Activated T-helper 17 cell treated with anti-CD3 and anti-CD28 coated beads, Interleukin-2, amount 50 U/mL, for 72 hours (primary cell): Measurements from ENCODE around the gene GOLGA6L9. TPM values are rescaled to one million over a fixed set of nuclear protein-coding genes. Genes with fewer than 3 reads are reported as not detected.
A peak's percentile ranks its signal among the peaks of the same experiment; 100 is the strongest.
"Not testable (repeated sequence)": the region's sequence is repeated elsewhere in the genome, so short reads cannot be mapped to it uniquely, and the experiment has no call there.

Source experiments
- ATAC-seq: fragments of 150-1000 bp; cut with Tn5 transposase; replicated peaks from 2 replicates; pipeline ENCODE4 v1.10.0; 2021; ENCODE audit warnings: mild to moderate bottlenecking, moderate library complexity
- H3K27ac Mint-ChIP-seq: one replicate; pipeline ENCODE4 v1.8.0; 2022; ENCODE audit warnings: mixed read lengths
- H3K27me3 Mint-ChIP-seq: one replicate; pipeline ENCODE4 v1.8.0; 2022; ENCODE audit warnings: mixed read lengths
- H3K36me3 Mint-ChIP-seq: one replicate; pipeline ENCODE4 v1.8.0; 2022; ENCODE audit warnings: low read depth, mild to moderate bottlenecking, mixed read lengths
- H3K4me1 Mint-ChIP-seq: one replicate; pipeline ENCODE4 v1.8.0; 2022; ENCODE audit warnings: mixed read lengths
- H3K4me3 Mint-ChIP-seq: one replicate; pipeline ENCODE4 v1.8.0; 2022; ENCODE audit warnings: mild to moderate bottlenecking, mixed read lengths
- H3K9me3 Mint-ChIP-seq: one replicate; pipeline ENCODE4 v1.8.0; 2022; ENCODE audit warnings: mixed read lengths
- total RNA-seq, 2 donors: library from RNA; stranded (reverse); gene quantifications; one replicate each; pipeline ENCODE4 v1.2.3, GENCODE V29; 2022

Gene GOLGA6L9
- total RNA-seq, 2 donors from 2014 or later = 1.7 to 2.7 TPM

DNA sequence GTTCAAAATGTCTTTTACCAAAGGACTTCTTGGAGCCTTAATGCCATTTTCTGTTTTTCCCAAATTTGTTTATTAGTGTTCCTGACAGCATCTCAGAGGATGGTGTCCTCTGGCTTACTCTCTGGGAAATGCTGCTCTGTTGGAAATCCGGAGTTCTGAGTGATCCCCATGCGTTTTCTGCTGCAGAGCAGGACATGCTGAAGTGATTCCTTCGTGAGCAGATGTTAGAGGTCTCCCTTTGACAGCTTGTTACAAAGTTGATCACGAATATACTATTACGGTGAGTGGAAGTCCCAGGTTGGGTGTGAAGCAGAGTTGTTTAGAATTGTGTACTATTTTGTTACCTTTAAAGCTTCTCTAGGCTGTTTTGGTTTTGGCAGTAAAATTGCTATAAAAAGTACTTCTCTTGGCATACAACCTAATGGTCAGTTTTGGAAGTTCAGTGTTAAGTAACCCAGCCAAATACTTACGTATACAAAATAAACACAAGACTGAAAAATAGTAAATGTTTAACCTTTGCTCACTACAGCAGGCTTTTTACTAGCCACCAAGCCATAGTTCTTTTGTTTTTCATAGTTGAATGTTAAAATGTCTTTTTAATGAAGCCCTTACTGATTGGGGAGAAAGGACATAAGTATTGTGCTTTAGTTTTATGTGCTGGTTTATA is 15.0 kb upstream of the GOLGA6L9 start:
- ATAC-seq, H3K27me3 Mint-ChIP-seq, H3K4me1 Mint-ChIP-seq, H3K4me3 Mint-ChIP-seq, H3K9me3 Mint-ChIP-seq, H3K27ac Mint-ChIP-seq: not testable (repeated sequence)
- peaks cover 22% of the 10 kb centered on the region for H3K36me3 Mint-ChIP-seq

- Mint-ChIP-seq H3K4me3 (peak overlapping the region; percentile 31), H3K27ac (peak overlapping the region; percentile 67)
- ATAC-seq = peak; percentile 60
Observed at GRCh38 chr15:82420516-82420915, 9.1 kb upstream of the GOLGA6L9 start.

GRCh38 chr15:82420966-82421365 is 8.7 kb upstream of the GOLGA6L9 start:
- not testable (repeated sequence) for H3K4me1 Mint-ChIP-seq, H3K27ac Mint-ChIP-seq

More at GRCh38 chr15:82420516-82420915, 9.1 kb upstream of the GOLGA6L9 start:
- not testable (repeated sequence) for H3K9me3 Mint-ChIP-seq, H3K4me1 Mint-ChIP-seq, H3K27me3 Mint-ChIP-seq
- peaks cover 22% of the 10 kb centered on the region for H3K36me3 Mint-ChIP-seq

DNA sequence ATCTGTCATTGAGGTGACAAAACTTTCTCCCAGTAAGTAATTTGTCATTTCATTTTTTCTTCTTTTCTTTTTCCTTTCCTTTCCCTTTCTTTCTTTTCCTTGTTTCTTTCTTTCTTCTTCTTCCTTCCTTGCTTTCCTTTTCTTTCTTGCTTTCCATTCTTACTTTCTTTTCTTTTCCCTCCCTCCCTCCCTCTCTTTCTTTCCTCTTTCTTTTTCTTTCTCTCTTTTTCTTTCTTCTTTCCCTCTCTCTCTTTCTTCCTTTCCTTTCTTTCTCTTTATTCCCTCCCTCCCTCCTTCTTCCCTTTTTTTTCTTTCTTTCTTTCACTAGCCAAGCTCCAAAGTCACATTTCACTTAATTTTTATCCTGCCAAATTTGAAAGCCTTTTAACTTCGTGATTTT is 2.5 kb upstream of the GOLGA6L9 start:
- not testable (repeated sequence) for H3K27ac Mint-ChIP-seq, H3K9me3 Mint-ChIP-seq, ATAC-seq

More at GRCh38 chr15:82420966-82421365, 8.7 kb upstream of the GOLGA6L9 start:
- not testable (repeated sequence) for H3K27me3 Mint-ChIP-seq, H3K9me3 Mint-ChIP-seq, H3K4me3 Mint-ChIP-seq
- peaks cover 17% of the 10 kb centered on the region for H3K36me3 Mint-ChIP-seq
- peak; percentile 99 for ATAC-seq

DNA sequence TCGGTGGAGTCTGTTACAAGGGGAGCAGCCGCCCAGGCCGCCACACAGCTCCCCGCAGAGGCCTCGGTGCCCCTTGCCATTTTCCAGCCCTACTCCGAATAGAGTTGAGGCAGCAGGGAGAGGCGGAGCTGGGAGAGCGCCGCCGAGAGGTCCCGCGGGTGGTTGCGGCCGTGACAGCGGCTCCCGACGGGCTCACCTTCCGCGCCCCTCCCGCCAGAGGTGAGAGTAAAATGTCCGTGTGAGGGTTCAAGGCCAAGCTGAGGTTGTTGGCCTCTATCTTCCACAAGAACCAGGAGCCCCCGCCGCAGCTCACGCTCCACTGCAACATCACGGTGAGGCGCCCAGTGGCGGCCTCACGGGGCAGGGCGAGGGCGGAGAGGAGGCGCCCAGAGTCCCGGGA is 15.8 kb downstream of the GOLGA6L9 start:
- not testable (repeated sequence) for ATAC-seq, H3K4me1 Mint-ChIP-seq, H3K36me3 Mint-ChIP-seq, H3K27ac Mint-ChIP-seq, H3K4me3 Mint-ChIP-seq, H3K9me3 Mint-ChIP-seq, H3K27me3 Mint-ChIP-seq

More for the DNA sequence above, 2.5 kb upstream of the GOLGA6L9 start:
- not testable (repeated sequence) for H3K4me1 Mint-ChIP-seq, H3K36me3 Mint-ChIP-seq, H3K4me3 Mint-ChIP-seq, H3K27me3 Mint-ChIP-seq

- H3K27me3 Mint-ChIP-seq, ATAC-seq, H3K27ac Mint-ChIP-seq, H3K36me3 Mint-ChIP-seq, H3K4me1 Mint-ChIP-seq, H3K4me3 Mint-ChIP-seq, H3K9me3 Mint-ChIP-seq: not testable (repeated sequence)
Observed at GRCh38 chr15:82457336-82457735, 27.7 kb downstream of the GOLGA6L9 start.

- H3K4me1 Mint-ChIP-seq, H3K27me3 Mint-ChIP-seq, H3K4me3 Mint-ChIP-seq, H3K9me3 Mint-ChIP-seq, H3K36me3 Mint-ChIP-seq, ATAC-seq, H3K27ac Mint-ChIP-seq: not testable (repeated sequence)
Observed at GRCh38 chr15:82465629-82466028, 36.0 kb downstream of the GOLGA6L9 start.

- ATAC-seq = peak; percentile 85
- H3K4me3 Mint-ChIP-seq, H3K9me3 Mint-ChIP-seq, H3K27me3 Mint-ChIP-seq, H3K4me1 Mint-ChIP-seq, H3K36me3 Mint-ChIP-seq, H3K27ac Mint-ChIP-seq: not testable (repeated sequence)
Observed at GRCh38 chr15:82468205-82468604, 38.6 kb downstream of the GOLGA6L9 start.

DNA sequence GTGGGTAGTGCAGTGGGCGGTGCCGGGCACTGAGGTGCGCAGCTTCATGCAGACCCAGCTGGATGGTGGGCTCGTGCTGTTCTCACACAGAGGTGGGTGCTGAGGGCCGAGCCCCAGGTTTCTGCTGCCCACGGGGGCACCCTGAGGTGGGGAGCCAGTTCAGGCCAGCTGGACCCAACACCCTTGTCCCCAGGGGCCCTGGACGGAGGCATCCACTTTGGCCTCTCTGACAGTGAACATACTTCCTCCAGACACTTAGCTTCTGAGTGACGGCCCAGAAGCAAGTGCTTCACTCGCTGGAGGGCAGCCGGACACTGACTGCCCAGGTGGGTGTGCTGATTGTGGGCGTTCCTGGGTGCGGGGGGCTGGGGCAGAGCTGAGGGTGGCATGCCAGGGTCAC is 39.8 kb downstream of the GOLGA6L9 start:
- not testable (repeated sequence) for H3K36me3 Mint-ChIP-seq, H3K4me1 Mint-ChIP-seq, H3K27me3 Mint-ChIP-seq, H3K9me3 Mint-ChIP-seq, H3K4me3 Mint-ChIP-seq, H3K27ac Mint-ChIP-seq, ATAC-seq

DNA sequence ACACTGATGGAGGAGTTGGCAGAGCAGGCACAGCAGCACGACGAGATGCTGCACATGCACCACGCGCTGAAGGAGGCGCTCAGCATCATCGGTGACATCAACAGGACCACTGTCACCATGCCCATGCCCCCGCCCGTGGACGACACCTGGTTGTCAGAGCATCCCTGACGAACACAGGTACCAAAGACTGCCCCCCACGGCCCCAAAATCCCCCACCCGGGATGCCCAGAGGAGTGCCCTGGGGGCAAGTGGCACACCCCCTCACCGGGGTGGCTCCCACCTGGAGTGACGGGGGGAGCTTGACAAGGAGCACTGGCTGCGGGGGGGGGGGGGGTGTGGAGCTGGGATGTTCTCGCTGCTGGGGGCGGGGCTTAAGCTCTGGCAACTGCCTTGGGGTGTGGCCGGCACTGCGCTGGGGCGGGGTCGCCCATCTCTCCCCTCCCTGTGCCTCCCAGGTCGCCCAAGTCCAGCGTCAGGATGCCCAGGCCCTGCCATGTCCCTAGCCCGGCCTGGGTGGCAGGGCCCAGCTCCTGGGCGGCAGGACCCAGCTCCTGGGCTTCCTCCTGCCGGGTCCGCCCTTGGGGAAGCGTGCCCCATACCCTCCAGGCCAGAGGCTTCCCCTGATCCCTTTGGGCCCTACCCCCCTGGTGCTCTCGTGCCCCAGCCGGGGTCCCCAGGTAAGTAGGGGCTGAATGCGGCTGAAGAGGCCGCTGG is 42.8 kb downstream of the GOLGA6L9 start:
- H3K36me3 Mint-ChIP-seq, H3K27me3 Mint-ChIP-seq, H3K27ac Mint-ChIP-seq, H3K4me3 Mint-ChIP-seq, ATAC-seq, H3K4me1 Mint-ChIP-seq, H3K9me3 Mint-ChIP-seq: not testable (repeated sequence)

DNA sequence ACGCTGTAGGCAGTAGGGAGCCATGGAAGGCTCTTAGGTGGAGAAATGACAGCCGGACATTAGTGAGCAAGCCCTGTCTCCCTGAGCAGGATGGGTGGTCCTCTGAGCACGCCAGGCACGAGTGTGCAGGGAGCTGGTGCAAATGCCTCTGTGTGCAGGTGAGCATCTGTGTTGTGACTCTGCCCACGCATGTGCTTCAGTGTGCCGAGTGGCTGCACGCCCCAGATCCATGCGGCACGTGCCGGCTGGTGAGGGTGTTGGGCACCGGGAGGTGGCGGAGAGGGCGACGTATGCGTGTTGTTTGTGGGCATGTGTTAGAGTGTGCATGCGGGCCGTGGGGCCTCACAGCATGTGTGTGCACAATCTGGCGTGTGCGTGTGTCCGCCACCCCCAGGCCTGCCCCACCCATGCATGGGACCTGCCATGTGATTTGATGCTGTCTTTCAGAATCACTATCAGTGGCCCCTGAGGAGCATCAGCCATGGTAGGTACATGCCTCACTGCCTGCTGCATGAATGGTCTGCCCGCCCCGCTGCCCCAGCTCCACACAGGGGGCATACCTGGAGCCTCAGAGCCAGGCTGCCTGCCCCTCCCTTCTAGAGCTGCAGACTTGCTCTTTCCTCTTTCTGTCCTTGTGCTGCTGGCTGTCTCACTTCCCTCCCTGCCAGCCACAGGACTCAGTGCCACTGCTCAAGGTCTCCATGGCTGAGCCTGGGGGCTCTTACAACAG is 45.1 kb downstream of the GOLGA6L9 start:
- H3K9me3 Mint-ChIP-seq, H3K27me3 Mint-ChIP-seq, H3K4me3 Mint-ChIP-seq, H3K36me3 Mint-ChIP-seq, ATAC-seq, H3K4me1 Mint-ChIP-seq, H3K27ac Mint-ChIP-seq: not testable (repeated sequence)

DNA sequence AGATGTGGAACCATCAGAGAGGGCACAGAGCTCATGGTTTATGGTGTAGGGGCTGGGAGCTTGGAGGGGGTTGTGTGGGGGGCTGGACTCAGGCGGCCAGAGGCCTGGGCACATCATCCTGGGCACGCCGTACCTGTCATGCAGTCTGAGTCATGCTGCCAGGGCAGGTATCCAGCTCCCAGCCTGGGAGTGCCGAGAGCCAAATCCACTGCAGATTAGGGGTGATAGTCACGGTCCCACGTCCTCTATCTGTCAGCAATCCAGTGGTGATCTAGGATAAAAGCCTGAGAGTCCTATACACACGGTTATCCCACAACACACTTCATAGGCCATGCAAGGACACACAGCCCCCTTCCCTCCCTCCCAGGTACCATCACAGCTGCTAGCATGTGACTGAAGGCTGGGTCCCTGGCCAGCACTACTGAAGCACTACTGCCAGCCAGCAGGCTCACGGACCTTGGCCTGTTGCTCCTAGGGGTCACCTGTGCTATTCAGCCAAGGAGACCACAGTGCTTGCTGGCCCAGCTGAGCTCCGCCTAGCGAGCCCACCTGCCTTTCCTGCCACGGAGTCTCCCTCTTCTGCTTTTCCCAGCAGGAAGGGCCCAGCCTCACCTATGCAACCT is 45.8 kb downstream of the GOLGA6L9 start:
- not testable (repeated sequence) for H3K9me3 Mint-ChIP-seq

GRCh38 chr15:82476697-82477342 is 47.2 kb downstream of the GOLGA6L9 start:
- ATAC-seq, H3K27ac Mint-ChIP-seq, H3K4me3 Mint-ChIP-seq, H3K27me3 Mint-ChIP-seq, H3K36me3 Mint-ChIP-seq, H3K9me3 Mint-ChIP-seq, H3K4me1 Mint-ChIP-seq: not testable (repeated sequence)

More for the DNA sequence above, 45.8 kb downstream of the GOLGA6L9 start:
- not testable (repeated sequence) for H3K4me1 Mint-ChIP-seq, H3K4me3 Mint-ChIP-seq, H3K36me3 Mint-ChIP-seq, H3K27ac Mint-ChIP-seq, H3K27me3 Mint-ChIP-seq, ATAC-seq

DNA sequence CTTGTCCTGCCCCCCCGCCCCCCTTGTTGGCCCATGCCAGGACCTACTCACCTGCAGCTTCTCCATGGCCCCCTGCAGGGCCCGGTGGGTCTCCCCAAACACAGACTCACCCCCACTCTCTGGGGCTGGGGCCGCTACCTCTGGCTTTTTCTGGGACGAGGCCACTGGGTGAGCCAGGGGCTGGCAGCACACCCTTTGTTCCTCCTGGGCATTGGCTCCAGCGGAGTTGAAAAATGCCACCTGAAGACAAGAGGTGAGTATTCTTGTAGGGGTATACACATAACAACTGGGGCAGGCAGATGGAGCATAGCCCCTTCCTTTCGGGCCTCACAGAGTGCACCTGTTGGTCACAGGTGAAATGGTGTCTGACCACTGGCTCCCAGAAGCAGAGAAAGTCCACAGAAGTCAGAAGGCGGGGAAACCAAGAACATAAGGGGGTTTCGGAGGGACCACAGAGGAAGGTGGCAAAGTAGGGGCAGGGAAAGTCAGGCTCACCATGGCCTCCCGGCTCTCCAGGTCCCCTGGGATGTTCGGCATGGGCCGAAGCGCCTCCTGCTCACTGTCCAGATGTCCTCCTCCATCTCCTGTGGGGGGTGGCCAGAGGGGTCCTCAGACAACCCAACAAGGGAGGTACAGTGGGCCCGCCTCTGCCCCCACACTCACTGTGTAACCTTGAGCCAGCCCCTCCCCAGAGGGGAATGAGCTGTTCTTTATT is 47.9 kb downstream of the GOLGA6L9 start:
- ATAC-seq, H3K27ac Mint-ChIP-seq, H3K4me1 Mint-ChIP-seq, H3K4me3 Mint-ChIP-seq, H3K9me3 Mint-ChIP-seq, H3K27me3 Mint-ChIP-seq, H3K36me3 Mint-ChIP-seq: not testable (repeated sequence)
